Neural progenitor cell (in vitro differentiated cells): ENCODE results near the gene PIAS3. TPM values are rescaled to one million over a fixed set of nuclear protein-coding genes. Genes with fewer than 3 reads are reported as not detected.
A peak's percentile ranks its signal among the peaks of the same experiment; 100 is the strongest.

Experiments
- DNase-seq: peaks from one replicate; pipeline ENCODE4 v3.0.0-alpha.2; 2016; ENCODE audit warnings: low spot score
- H2AFZ ChIP-seq: fragments of 200-600 bp; sonication (generic); replicated peaks from 2 replicates; pipeline ENCODE4 v1.6.1; 2016; ENCODE audit warnings: antibody characterized with exemption
- H3F3A ChIP-seq: fragments of 200-600 bp; sonication (generic); 2 replicates; pipeline ENCODE4 v1.6.1; 2016; ENCODE audit warnings: antibody characterized with exemption, low read depth
- H3K27ac ChIP-seq: fragments of 200-600 bp; sonication (generic); 2 replicates; pipeline ENCODE4 v1.5.1; 2016; ENCODE audit warnings: mild to moderate bottlenecking
- H3K27me3 ChIP-seq: fragments of 200-600 bp; sonication (generic); 2 replicates; pipeline ENCODE4 v1.6.1; 2016; ENCODE audit warnings: mild to moderate bottlenecking, moderate library complexity
- H3K36me3 ChIP-seq: fragments of 200-600 bp; sonication (generic); 2 replicates; pipeline ENCODE4 v1.5.1; 2016
- H3K4me1 ChIP-seq: fragments of 200-600 bp; sonication (generic); 2 replicates; pipeline ENCODE4 v1.6.1; 2016; ENCODE audit warnings: mixed run types
- H3K4me2 ChIP-seq: fragments of 200-600 bp; sonication (generic); 2 replicates; pipeline ENCODE4 v1.6.1; 2016
- H3K4me3 ChIP-seq: fragments of 200-600 bp; sonication (generic); 2 replicates; pipeline ENCODE4 v1.5.1; 2016
- H3K79me2 ChIP-seq: fragments of 200-600 bp; sonication (generic); 2 replicates; pipeline ENCODE4 v1.6.1; 2016; ENCODE audit warnings: low read depth
- H3K9ac ChIP-seq: fragments of 200-600 bp; sonication (generic); 2 replicates; pipeline ENCODE4 v1.6.1; 2016
- H3K9me3 ChIP-seq: fragments of 200-600 bp; sonication (generic); 2 replicates; pipeline ENCODE4 v1.5.1; 2016; ENCODE audit warnings: low read depth
- H4K20me1 ChIP-seq: fragments of 200-600 bp; sonication (generic); 2 replicates; pipeline ENCODE4 v1.6.1; 2016; ENCODE audit warnings: low read depth
- H3K27ac Mint-ChIP-seq: 3 replicates; pipeline ENCODE4 v1.8.0; 2021; ENCODE audit warnings: mixed read lengths
- H3K27me3 Mint-ChIP-seq: 2 replicates; pipeline ENCODE4 v1.8.0; 2022; ENCODE audit warnings: low read depth, mild to moderate bottlenecking, inconsistent platforms, moderate library complexity, mixed read lengths; ENCODE audit not compliant: insufficient read depth
- H3K36me3 Mint-ChIP-seq: 3 replicates; pipeline ENCODE4 v1.8.0; 2021; ENCODE audit warnings: mixed read lengths
- H3K4me1 Mint-ChIP-seq: 3 replicates; pipeline ENCODE4 v1.8.0; 2021; ENCODE audit warnings: mixed read lengths
- H3K4me3 Mint-ChIP-seq: 3 replicates; pipeline ENCODE4 v1.8.0; 2021; ENCODE audit warnings: mild to moderate bottlenecking, moderate library complexity, mixed read lengths
- H3K9me3 Mint-ChIP-seq: 3 replicates; pipeline ENCODE4 v1.8.0; 2020; ENCODE audit warnings: mixed read lengths
- EZH2 ChIP-seq: fragments of 200-600 bp; sonication (generic); IDR thresholded peaks from 2 replicates; pipeline ENCODE4 v1.6.1; 2017; ENCODE audit warnings: antibody characterized with exemption, mild to moderate bottlenecking, moderate library complexity
- EZH2phosphoT487 ChIP-seq: fragments of 200-600 bp; sonication (generic); IDR thresholded peaks from 2 replicates; pipeline ENCODE4 v1.6.1; 2017; ENCODE audit warnings: antibody characterized with exemption
- total RNA-seq: library from RNA; depleted of rRNA; stranded (reverse); fragments of >200 nt; gene quantifications from 2 replicates; pipeline ENCODE4 v1.2.3, GENCODE V29; 2015; ENCODE audit warnings: low replicate concordance
- TF ChIP-seq, protein P1 (sequence below): fragments of 200-600 bp; sonication (generic); IDR thresholded peaks from 2 replicates; pipeline ENCODE4 v1.5.1; 2017; ENCODE audit warnings: antibody characterized with exemption, mild to moderate bottlenecking

The PIAS3 gene
- total RNA-seq, 1 donor from 2014 or later, result 15.7 TPM

DNA sequence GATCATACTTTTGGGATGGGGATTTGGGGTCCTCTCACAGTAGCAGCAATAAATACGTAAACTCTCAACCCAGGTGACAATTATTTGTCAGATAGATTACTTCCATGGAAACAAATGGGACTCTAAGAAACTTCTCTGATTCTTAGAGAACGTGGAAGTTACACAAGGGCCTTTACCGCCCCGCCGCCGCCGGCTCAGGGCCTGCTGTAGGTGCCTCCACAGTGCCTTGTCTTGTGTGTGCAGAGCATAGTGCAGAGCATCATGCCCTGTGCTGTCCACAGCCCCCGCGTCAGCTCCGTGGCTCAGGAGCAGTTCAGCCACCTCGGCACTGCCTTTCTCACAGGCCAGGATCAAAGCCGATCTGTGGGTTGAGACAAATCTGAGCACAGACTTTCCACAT lies 15.8 kb upstream of the PIAS3 start:
- Histone ChIP-seq H3K9ac (no peak overlapping the region), H3K79me2 (no peaks in the 10 kb centered on the region), H3K27me3 (peaks cover 7% of the 10 kb centered on the region), H3F3A (peaks cover 2% of the 10 kb centered on the region), H3K36me3 (no peaks in the 10 kb centered on the region), H2AFZ (no peak overlapping the region), H4K20me1 (no peaks in the 10 kb centered on the region), H3K9me3 (no peaks in the 10 kb centered on the region), H3K4me2 (no peak overlapping the region), H3K4me3 (no peak overlapping the region), H3K4me1 (peaks cover 18% of the 10 kb centered on the region), H3K27ac (no peak overlapping the region)
- H3K4me3 Mint-ChIP-seq, result no peak overlapping the region
- peaks cover 22% of the 10 kb centered on the region for H3K4me1 Mint-ChIP-seq
- no peak overlapping the region for H3K27ac Mint-ChIP-seq
- H3K36me3 Mint-ChIP-seq, result no peaks in the 10 kb centered on the region
- no peak for DNase-seq
- no peaks in the 10 kb centered on the region for H3K9me3 Mint-ChIP-seq
- peaks cover 29% of the 10 kb centered on the region for H3K27me3 Mint-ChIP-seq
- TF ChIP-seq, protein P1, sequence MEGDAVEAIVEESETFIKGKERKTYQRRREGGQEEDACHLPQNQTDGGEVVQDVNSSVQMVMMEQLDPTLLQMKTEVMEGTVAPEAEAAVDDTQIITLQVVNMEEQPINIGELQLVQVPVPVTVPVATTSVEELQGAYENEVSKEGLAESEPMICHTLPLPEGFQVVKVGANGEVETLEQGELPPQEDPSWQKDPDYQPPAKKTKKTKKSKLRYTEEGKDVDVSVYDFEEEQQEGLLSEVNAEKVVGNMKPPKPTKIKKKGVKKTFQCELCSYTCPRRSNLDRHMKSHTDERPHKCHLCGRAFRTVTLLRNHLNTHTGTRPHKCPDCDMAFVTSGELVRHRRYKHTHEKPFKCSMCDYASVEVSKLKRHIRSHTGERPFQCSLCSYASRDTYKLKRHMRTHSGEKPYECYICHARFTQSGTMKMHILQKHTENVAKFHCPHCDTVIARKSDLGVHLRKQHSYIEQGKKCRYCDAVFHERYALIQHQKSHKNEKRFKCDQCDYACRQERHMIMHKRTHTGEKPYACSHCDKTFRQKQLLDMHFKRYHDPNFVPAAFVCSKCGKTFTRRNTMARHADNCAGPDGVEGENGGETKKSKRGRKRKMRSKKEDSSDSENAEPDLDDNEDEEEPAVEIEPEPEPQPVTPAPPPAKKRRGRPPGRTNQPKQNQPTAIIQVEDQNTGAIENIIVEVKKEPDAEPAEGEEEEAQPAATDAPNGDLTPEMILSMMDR, result no peak
- no peak for TF ChIP-seq EZH2phosphoT487
- TF ChIP-seq EZH2, result no peak

DNA sequence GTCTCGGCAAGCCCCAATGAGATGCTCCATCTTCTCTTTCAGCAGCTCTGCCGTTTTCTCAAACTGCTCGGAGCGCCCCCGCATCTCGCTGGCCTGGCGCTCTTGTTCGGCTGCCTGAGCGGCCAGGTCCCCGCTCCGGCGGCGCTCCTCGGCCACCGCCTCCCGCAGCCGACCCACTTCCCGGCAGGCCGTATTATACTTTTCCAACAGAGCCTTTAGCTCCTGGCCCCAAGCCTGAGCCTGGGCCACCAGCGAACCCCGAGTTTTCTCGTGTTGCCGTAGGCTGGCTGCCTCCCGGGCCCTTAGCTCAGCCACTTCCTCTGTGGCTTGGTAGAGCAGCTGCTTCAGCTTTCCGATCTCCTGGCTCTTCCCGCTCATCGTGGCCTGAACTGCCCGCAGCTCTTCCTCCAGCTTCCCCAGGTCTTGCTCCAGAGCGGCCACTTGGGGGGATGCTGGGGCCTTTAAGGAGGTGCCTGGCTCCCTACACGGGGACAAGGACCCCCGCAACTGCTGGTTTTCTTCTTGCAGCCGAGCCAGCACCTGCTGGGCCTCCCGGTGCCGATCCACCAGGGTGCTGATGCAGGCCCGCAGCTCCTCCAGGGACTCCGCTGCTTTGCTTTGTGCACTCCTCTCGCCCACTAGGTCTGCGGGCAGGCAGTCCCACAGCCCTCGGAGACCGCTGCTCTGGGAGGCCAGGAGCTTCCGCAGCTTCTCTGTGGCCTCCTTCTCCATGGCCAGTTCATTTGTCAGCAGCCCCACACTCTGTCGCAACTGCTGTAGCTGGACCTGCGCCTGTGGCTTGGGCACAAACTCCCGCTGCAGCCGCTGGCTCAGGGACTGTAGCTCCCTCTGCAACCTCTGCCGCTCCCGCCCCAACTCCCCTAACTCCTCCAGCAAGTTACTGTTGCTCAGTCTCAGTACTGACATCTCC lies 13.4 kb upstream of the PIAS3 start:
- Histone ChIP-seq H3K27ac (no peak overlapping the region), H3K36me3 (no peaks in the 10 kb centered on the region), H3K4me3 (peak overlapping the region; percentile 34), H3F3A (no peaks in the 10 kb centered on the region), H2AFZ (peak overlapping the region; percentile 96), H4K20me1 (no peaks in the 10 kb centered on the region), H3K27me3 (peaks cover 7% of the 10 kb centered on the region), H3K79me2 (no peaks in the 10 kb centered on the region), H3K4me1 (peaks cover 5% of the 10 kb centered on the region), H3K9me3 (no peaks in the 10 kb centered on the region), H3K9ac (no peak overlapping the region), H3K4me2 (peak overlapping the region; percentile 70)
- H3K36me3 Mint-ChIP-seq, result no peaks in the 10 kb centered on the region
- H3K4me1 Mint-ChIP-seq, result peaks cover 17% of the 10 kb centered on the region
- peak; percentile 48 for DNase-seq
- peaks cover 23% of the 10 kb centered on the region for H3K27me3 Mint-ChIP-seq
- H3K4me3 Mint-ChIP-seq, result peak overlapping the region; percentile 69
- H3K27ac Mint-ChIP-seq, result peak overlapping the region; percentile 21
- TF ChIP-seq, protein P1, result no peak
- TF ChIP-seq EZH2 (no peak), EZH2phosphoT487 (no peak)
- H3K9me3 Mint-ChIP-seq, result no peaks in the 10 kb centered on the region

DNA sequence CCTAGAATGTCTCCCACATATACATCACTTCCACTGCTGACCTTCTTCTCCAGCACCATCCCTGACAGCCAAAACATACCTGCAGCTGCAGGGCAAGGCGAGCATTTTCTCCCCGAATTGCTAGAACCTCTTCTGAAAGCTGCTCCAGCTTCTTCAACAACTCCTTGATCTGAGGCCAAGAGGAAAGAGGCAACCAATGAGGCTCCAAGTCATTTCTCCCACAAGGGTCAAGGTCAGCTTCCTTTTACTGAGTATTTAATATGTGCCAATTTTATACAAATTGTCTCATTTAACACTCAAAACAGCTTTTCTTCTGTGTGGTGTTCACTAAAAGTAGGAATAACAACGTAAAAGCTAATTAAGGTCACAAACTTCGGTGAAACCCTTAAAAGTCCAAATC lies 9.4 kb upstream of the PIAS3 start:
- H3K4me3 ChIP-seq, result no peak overlapping the region
- peaks cover 5% of the 10 kb centered on the region for H3K4me1 ChIP-seq
- Mint-ChIP-seq H3K27ac (no peak overlapping the region), H3K36me3 (no peaks in the 10 kb centered on the region), H3K9me3 (no peaks in the 10 kb centered on the region), H3K4me3 (no peak overlapping the region), H3K27me3 (peaks cover 27% of the 10 kb centered on the region), H3K4me1 (peaks cover 17% of the 10 kb centered on the region)
- H2AFZ ChIP-seq, result no peak overlapping the region
- no peak overlapping the region for H3K27ac ChIP-seq
- H3F3A ChIP-seq, result no peaks in the 10 kb centered on the region
- H3K9ac ChIP-seq, result no peak overlapping the region
- no peak for DNase-seq
- H3K27me3 ChIP-seq, result peaks cover 6% of the 10 kb centered on the region
- H3K4me2 ChIP-seq, result no peak overlapping the region
- no peaks in the 10 kb centered on the region for H3K36me3 ChIP-seq
- H4K20me1 ChIP-seq, result no peaks in the 10 kb centered on the region
- TF ChIP-seq EZH2phosphoT487 (no peak), EZH2 (no peak)
- TF ChIP-seq, protein P1, result no peak
- H3K9me3 ChIP-seq, result no peaks in the 10 kb centered on the region
- no peaks in the 10 kb centered on the region for H3K79me2 ChIP-seq
